Iris pigment epithelial cell (primary cell): ENCODE data around the gene DIP2C.
"Not testable (repeated sequence)": the region's sequence is repeated elsewhere in the genome, so short reads cannot be mapped to it uniquely, and the experiment has no call there.

Experiments used
- DNase-seq: peaks from one replicate; pipeline ENCODE4 v3.0.0-alpha.2; 2011; ENCODE audit warnings: low read depth

The DIP2C gene

DNA sequence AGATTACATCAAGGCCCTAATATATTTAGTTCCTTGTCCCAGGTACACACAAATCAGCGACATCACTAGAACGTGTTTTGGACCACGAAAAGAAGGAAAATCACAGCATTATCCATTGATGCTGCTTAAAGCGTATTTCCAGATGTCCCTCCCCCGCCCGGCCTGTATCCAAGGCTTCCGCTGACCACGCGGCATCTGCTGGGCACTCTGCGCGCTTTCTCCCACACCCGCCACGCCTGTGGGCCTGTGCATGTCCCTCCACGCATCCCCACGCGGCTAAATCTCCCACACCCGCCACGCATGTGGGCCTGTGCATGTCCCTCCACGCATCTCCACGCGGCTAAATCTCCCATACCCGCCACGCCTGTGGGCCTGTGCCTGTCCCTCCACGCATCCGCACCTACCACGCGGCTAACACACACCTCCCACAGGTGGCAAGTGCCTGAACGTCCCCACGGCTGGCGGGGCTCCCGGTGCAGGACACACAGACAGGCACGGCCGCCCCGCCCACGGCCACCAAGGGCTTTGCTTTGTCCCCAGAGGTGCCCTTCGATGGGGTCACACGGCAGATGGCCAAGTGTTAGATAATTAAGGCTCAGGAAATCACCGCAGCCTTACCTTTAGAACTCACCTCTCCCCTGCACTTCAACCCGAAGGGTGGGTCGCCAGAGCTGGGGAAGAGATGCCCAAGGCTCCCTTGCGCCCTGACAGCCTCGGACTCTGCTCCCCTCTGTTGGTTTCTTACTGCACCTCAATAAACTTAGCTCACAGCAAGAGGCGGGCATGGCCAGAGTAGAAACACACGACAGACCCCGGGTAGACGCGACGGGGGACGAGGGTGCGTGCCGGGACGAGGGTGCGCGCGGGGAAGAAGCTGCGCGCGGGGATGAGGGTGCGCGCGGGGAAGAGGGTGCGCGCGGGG, 49.5 kb downstream of the DIP2C start:
- no peak for DNase-seq

DNA sequence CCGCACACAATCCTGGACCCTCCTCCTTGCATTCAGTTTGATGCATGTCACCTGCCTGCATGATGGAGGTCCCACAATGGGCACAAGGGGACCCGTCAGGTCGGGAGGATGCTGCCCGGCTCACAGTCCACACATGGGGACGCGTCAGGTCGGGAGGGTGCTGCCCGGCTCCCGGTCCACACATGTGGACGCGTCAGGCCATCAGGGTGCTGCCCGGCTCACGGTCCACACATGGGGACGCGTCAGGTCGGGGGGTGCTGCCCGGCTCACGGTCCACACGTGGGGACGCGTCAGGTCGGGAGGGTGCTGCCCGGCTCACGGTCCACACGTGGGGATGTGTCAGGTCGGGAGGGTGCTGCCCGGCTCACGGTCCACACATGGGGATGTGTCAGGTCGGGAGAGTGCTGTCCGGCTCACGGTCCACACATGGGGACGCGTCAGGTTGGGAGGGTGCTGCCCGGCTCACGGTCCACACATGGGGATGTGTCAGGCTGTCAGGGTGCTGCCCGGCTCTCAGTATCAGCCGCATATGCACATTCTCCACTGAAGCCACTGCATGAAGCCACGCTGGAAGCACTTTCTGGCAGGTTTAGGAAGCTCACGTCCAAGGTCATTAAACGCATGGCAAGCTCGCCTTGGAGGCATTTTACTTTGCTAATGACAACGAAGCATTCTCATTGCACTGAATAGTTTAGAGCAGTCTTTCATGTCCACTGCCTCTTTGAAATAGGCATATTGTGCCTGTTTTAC, 50.3 kb downstream of the DIP2C start:
- no peak for DNase-seq

DNA sequence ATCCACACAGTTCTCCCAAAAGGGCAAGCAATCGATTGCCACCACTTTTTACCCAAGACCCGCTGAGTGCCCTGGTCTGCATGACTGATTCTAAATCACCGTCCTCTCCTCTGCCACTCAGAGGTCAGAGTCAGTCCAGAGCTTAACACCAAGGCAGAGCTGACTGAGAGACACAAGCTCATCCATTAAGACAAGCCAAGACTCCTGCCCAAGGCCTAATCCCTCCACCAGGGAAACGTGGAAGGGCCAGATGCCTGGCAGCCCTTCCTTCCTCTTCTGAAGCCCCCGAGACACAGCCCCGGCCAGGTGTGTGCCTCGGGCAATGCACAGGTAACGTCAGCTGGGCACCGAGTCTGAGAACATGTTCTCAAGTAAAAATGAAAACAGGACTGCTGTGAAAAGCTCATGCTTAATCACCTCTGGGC, 51.7 kb downstream of the DIP2C start:
- no peak for DNase-seq

DNA sequence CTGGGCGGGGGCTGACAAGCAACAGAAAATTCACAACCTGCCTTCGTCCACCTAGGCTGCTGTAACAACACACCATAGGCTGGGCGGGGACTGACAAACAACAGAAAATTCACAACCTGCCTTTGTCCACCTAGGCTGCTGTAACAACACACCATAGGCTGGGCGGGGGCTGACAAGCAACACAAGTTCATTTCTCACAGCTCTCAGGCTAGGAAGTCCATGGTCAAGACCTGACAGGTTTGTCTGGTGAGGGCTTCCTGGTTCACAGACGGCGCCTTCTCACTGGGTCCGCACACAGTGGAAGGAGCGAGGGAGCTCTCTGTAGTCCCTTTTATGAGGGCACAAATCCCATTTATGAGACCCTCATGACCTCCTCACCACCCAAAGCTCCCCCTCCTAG, 52.2 kb downstream of the DIP2C start:
- DNase-seq, result no peak

DNA sequence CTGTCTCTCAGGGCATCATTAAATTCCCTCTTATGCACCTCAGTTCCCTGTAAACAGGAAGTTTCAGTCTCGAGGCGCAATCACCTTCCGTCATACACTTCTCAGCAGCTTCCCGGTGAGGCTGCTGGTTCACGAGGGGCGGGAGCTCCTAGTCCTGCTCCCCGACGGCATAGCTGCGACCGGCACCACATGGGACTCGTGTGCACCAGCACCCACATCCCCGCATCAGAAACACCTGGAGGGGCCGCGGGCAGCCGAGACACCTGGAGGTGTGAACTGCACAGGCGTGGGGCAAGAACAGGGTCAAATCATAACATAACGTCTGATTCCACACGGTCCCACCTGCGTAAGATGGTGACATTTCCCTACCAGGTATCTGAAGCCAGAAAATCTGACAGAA, 52.7 kb downstream of the DIP2C start:
- DNase-seq, result no peak

DNA sequence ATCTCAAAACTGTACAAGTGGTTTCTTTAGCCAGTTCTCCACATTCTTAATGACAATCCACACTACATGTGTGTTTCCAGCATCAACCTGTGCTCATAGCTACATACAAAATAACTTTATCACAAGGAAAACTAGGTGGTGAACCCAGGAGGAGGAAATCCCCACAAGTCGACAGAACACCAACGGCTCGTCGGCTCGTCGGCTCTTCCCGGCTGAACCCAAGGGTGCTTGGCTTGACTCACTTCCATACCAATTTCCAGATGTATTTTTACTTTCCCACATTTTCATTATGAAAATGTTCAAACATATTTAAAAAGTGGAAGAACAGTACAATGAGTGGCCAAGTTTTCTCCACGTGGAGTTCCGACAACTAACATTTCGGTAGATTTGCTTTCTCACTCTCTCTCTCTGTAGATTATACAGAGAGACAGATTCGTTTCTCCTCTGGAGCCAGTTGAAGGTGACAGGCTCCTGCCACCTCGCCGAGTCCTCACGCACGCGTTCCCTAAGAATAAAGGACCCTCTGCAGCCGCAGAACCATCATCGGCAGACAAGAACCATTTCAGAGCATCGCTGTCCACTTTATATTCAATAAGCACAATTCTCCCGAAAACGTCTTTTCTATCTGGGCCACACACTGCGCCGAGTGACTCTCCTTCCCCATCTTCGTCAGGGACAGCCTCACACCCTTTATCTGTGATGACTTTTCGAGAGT, 53.3 kb downstream of the DIP2C start:
- no peak for DNase-seq

DNA sequence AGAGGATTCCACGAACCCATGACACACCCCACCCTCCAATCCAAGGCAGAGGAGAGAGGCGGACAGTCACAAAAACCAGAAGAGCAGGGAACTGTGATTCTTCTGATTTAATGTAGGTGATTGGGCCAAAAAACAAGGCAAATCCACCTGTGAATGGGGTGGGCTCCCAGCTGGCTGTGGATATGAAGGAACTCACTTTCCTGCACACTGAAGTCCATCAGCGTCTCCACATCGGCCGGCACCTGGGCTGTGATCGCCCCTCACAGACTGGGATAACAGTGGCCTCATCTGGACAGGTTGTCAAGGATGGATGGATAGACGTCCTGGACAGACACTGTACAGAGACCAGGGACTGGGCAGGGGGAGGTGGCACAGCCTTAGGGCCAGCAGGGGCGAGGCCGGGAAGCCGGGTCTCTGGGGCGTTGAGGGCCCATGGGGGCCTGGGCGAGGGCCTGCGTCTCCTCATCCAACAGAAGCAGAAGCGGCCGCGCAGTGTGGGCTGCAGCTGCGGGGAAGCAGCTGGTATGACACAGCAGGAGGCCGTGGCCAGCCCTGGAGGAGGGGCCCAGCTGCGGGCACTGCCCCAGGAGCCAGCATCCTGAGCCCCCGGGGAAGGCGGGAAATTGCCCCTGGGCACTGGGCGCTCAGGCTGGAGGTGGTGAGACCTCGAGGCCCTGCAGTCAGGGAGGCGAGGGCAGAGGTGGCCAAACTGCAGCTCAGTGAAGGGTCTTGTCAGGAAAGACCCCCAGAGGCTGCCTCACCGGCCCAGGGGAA, 54.2 kb downstream of the DIP2C start:
- no peak for DNase-seq

DNA sequence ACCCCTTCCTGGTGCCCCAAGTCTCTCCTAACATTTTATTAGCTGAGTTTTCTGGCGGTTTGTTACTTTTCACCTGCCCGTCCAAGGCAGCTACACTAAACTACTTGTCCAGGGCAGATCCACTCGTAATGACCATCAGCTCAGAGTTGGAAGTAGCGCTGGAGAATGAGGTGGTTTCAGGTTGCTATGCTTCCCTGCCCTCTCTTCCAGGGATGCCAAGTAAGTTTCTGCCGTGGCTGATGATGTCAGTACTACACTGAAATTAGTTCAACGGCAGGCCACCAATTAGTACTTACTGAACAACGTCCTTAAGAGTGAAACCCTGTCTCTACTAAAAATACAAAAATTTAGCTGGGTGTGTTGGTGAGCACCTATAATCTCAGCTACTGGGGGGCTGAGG, 55.2 kb downstream of the DIP2C start:
- no peak for DNase-seq

DNA sequence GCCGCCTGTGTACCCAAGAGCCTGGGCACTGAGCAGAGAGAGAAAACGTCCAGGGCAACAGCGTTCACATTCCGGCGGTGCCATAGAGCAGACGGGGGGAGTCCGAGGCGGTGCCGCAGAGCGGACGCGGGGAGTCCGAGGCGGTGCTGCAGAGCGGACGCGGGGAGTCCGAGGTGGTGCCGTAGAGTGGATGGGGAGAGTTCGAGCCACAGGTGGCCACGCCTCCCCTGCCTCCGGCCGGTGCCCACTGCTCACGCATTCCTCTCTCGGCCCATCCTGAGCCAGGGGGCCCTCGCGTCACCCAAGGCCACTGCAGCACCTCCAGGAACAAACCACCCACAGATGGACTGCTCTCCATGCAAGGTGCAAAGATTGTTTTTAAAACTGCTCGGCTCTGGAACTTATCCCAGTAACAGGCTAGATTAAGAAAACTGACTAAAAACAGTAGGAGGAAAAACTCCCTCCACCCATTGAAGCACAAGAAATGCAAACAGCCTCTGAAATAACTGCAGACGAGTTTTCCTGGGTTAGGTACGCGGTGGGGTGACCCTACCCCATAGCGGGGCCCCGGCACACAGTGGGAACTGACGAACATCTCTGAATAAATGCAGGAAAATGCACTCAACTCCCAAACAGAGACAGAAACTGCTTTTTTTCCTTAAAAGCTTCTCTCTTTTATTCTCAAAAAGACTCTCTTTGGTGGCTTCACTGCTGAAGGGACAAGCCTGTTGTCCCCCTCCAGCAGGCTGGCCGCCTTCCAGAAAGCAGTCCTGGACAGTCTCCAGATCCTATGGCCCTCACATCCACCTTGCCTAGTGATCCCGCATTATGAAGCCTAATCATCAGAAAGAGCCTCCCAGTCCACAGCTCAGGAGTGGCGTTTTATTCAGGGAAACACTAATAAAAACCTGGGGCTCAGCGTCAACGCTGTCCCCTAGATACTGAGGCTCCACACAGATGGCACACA, 55.9 kb downstream of the DIP2C start:
- no peak for DNase-seq

DNA sequence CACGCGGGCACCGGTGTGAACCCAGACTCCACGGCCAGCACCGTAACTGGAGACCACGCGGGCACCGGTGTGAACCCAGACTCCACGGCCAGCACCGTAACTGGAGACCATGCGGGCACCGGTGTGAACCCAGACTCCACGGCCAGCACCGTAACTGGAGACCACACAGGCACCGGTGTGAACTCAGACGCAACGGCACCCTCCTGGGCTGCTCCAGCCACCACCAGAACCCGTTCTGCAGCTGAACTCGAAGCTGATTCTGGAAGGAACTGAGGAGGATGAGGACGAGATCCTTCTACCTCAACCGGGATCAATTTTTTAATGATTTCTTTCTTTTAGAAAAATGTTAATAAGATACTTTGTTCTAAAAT, 56.7 kb downstream of the DIP2C start:
- not testable (repeated sequence) for DNase-seq

DNA sequence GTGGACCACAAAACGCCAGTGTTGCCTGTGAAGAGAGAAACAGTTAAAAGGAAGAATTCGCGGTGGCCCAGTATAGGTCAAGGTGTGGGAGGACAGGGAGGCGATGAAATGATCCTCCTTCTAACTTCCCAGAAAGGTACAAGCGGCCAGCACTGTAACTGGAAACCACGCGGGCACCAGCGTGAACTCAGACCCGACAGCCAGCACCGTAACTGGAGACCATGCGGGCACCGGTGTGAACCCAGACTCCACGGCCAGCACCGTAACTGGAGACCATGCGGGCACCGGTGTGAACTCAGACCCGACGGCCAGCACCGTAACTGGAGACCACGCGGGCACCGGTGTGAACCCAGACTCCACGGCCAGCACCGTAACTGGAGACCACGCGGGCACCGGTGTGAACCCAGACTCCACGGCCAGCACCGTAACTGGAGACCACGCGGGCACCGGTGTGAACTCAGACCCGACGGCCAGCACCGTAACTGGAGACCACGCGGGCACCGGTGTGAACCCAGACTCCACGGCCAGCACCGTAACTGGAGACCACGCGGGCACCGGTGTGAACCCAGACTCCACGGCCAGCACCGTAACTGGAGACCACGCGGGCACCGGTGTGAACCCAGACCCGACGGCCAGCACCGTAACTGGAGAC, 57.2 kb downstream of the DIP2C start:
- DNase-seq, result not testable (repeated sequence)

DNA sequence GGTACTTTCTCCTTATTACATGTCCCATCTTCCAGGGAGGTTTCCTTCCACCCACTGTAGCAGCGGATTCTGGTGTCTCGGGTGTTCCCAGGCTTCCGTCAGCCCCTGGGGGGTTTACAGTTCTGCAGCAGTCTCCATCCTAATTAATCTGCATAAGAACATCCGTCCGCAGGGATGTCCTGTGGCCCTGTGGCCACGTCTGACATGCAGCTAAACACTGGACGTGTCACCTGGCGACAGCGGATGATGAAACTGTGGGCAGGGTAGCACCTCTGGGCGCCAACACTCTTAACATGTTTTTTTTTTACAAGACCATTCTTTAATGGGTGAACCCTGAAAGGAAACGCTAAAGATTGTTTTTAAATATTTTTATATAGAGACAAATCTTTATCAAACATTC, 58.2 kb downstream of the DIP2C start:
- DNase-seq, result no peak

DNA sequence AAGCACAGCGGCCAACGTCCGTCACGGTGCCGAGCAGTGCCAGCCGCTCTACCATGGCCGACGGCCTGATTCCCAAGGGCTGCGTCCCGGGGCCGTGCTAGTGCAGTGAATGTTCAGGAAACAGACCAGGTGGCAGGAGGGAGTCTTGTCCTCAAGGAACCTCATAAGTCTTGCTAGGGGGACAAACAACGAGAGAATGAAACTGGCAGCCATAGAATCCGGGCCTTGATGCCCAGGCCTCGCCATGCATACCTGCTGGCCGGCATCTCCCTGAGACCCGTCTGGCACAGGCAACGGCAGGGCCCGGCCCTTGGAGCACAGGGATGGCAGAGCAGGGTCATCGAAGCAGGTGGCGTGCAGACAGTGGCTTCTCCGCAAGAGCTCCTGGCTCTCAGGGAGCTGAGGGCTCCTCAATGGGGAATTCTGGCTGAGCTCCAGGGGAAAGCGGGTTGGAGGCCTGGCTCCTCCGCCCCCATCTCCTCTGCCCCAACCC, 58.8 kb downstream of the DIP2C start:
- DNase-seq, result no peak

DNA sequence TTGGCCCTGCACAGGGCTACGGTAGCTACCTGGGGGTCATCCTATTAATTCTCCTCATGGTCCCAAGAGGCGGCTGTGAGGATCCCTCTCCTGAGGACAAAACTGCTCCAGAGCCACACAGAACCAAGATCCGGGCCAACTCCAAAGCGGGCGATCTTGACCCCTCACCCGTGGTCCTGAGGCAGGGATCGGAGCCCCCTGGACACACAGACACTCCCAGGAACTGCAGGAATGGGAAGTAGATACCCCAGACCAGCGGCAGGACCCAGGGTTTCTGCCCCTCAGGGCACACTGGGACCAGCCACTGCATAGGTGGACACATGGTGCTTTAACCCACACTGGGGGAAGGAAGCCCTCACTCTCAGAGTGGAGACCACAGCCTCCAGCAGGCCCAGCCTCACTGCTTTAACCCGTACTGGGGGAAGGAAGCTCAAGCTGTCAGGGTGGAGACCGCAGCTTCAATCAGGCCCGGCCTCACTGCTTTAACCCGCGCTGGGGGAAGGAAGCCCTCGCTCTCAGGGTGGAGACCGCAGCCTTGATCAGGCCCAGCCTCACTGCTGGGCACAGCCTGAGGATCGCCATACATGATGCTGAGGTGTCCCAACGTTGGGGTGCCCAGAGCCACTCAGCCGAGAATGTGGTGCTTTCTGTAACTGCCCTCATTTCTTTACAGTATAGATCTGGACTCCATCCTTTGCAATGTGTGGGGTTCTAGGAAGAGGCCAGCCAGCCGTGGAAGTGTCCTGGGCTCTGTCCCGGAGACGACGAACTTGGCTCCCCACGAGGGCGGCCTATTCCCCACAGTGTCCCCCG, 60.1 kb downstream of the DIP2C start:
- DNase-seq, result no peak

DNA sequence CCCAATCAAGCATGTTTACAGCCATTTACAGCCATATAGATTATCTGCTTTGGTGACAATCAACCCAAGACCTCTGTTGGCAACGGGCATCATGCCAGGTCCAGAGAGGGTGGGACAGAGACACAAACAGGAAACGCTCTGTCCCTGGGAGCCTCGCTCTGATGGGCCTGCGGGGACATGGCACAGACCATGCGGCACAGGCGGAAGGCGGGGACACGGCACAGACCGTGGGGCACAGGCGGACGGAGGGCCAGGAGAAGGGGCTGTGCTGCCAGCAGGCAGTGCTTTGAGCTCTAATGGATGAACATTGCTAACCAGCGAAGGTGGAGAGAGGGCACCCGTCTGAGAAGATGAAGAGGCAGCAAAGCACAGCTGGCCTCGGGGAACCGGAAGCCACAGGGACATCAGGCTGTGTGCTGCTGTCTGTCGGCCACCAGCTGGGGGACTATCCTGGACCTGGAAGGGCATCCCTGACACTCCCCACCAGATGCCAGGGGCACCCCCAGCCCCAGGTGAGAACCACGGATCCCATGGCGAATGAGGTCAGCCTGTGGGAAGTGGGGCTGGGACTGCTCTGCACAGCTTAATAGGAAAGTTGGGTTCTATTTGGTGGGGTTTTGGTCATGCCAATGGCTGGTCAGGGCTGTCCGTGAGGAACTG, 61.0 kb downstream of the DIP2C start:
- DNase-seq, result no peak

DNA sequence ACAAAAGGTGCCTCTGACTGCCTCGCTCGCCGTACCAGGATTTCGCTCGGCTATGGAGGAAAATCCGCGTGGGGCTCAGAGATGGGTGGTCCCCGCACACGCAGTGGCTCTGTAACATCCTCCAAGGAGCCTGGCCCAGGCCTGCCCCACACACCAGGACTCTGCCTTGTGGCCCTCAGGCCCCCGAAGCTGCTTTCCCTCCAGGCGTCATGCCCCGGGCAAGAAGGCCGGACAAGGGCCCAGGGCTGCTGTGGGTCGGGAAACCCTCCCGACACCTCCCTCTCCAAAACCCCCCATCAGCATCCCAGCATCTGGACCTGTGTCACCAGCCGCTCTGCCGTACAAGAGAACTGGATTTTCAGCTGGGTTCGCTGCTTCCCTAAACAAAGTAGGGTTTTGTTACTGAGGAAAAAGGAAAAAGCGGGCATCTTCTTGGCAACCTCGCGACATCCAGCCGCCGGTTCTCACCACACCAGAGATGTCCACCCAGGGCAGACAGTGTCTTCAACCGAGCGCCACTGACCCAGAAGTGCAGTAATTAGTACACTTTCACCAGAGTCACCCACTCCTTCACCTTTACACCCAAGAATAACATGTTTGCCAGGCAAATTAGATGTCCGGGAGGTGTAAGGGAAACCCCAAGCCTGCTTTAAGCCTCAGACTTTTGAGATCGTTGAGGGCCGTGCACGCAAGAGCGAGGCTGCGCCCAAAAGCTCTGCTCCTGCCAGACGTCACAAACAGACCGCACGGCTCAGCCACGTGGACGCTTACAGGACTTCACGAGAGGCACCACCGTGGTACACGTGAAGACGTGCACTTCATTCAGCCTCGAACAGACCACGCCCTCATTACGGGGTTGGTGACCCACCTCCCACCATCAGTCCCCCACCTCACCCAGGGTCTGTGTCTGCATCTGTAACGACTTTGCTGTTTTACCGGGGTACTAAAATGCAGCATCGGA, 62.2 kb downstream of the DIP2C start:
- no peak for DNase-seq
